Anterior cingulate cortex (tissue), 58 donors: ENCODE measurements around the gene ZNF37A.
"Not testable (repeated sequence)": the region's sequence is repeated elsewhere in the genome, so short reads cannot be mapped to it uniquely, and the experiment has no call there.

Experiments
- DNase-seq, 58 donors: peaks; one replicate each; lab custom pipeline; 2025; lab: John Stamatoyannopoulos, UW

The ZNF37A gene

GRCh38 chr10:38094158-38094926, at the start of gene ZNF37A:
Gene ZNF37A, plus strand, starts transcription at chr10:38094337. Its CDS starts 2,281 bp downstream, at chr10:38096618.
- DNase-seq: peak; percentile 55 to 97 (median 93)

GRCh38 chr10:38045129-38045528, 49.0 kb upstream of the ZNF37A start:
- no peak for DNase-seq

GRCh38 chr10:38047666-38048065, 46.5 kb upstream of the ZNF37A start:
- DNase-seq: no peak

GRCh38 chr10:38050212-38050611, 43.9 kb upstream of the ZNF37A start:
- DNase-seq: no peak

GRCh38 chr10:38054361-38054797, 39.8 kb upstream of the ZNF37A start:
- no peak for DNase-seq

GRCh38 chr10:38055274-38055894, 38.8 kb upstream of the ZNF37A start:
- DNase-seq: not testable (repeated sequence)

GRCh38 chr10:38069663-38070062, 24.5 kb upstream of the ZNF37A start:
- not testable (repeated sequence) for DNase-seq

GRCh38 chr10:38070501-38070900, 23.6 kb upstream of the ZNF37A start:
- peak in 29 of 58 donors; percentile 2 to 54 (median 16) for DNase-seq

- DNase-seq: no peak
Observed at GRCh38 chr10:38072552-38072951, 21.6 kb upstream of the ZNF37A start.

GRCh38 chr10:38076687-38077086, 17.4 kb upstream of the ZNF37A start:
- no peak for DNase-seq

- not testable (repeated sequence) for DNase-seq
Observed at GRCh38 chr10:38093318-38093717, 819 bp upstream of the ZNF37A start.

- DNase-seq: peak in 8 of 58 donors; percentile 39 to 72 (median 56)
Observed at GRCh38 chr10:38093816-38094157, 350 bp upstream of the ZNF37A start.

GRCh38 chr10:38094927-38095574, 914 bp downstream of the ZNF37A start:
- DNase-seq: peak in 7 of 58 donors; percentile 24 to 50 (median 30)

GRCh38 chr10:38102880-38103279, 8.7 kb downstream of the ZNF37A start:
- DNase-seq: no peak

GRCh38 chr10:38103756-38104155, 9.6 kb downstream of the ZNF37A start:
- no peak for DNase-seq

GRCh38 chr10:38112159-38112558, 18.0 kb downstream of the ZNF37A start:
- no peak for DNase-seq

GRCh38 chr10:38118072-38118807, 24.1 kb downstream of the ZNF37A start:
- no peak for DNase-seq

- no peak for DNase-seq
Observed at GRCh38 chr10:38119038-38119437, 24.9 kb downstream of the ZNF37A start.

- no peak for DNase-seq
Observed at GRCh38 chr10:38127812-38128211, 33.7 kb downstream of the ZNF37A start.

GRCh38 chr10:38143587-38143986, 49.5 kb downstream of the ZNF37A start:
- DNase-seq: no peak
